Neural cell (in vitro differentiated cells): ENCODE data around the gene PRKAR1B. TPM values are rescaled to one million over a fixed set of nuclear protein-coding genes. Genes with fewer than 3 reads are reported as not detected.

Source experiments
- H2AFZ ChIP-seq: fragments of 200-600, 300-800 bp; sonication (generic), shearing (Covaris generic); 2 replicates; pipeline ENCODE4 v1.6.0; 2014; ENCODE audit warnings: low read depth, mild to moderate bottlenecking, antibody characterized with exemption, low read length, moderate library complexity
- H3F3A ChIP-seq: fragments of 200-600 bp; shearing (Covaris generic); 2 replicates; pipeline ENCODE4 v1.6.1; 2016; ENCODE audit warnings: mild to moderate bottlenecking, moderate library complexity, mixed read lengths, antibody characterized with exemption, low read length; ENCODE audit not compliant: insufficient read depth, poor library complexity, severe bottlenecking
- H3K27ac ChIP-seq: fragments of 200-600, 300-800 bp; sonication (generic), shearing (Covaris generic); 2 replicates; pipeline ENCODE4 v1.5.1; 2014; ENCODE audit warnings: mild to moderate bottlenecking, low read length, moderate library complexity
- H3K27me3 ChIP-seq: fragments of 300-800, 200-600 bp; sonication (generic), shearing (Covaris generic); 2 replicates; pipeline ENCODE4 v1.6.0; 2014; ENCODE audit warnings: mild to moderate bottlenecking, low read depth, low read length, moderate library complexity; ENCODE audit not compliant: insufficient read depth
- H3K36me3 ChIP-seq: fragments of 300-800, 200-600 bp; sonication (generic), shearing (Covaris generic); 2 replicates; pipeline ENCODE4 v1.5.1; 2014; ENCODE audit warnings: mild to moderate bottlenecking, antibody characterized with exemption, low read length, moderate library complexity; ENCODE audit not compliant: insufficient read depth
- H3K4me2 ChIP-seq: fragments of 300-800, 200-600 bp; sonication (generic), shearing (Covaris generic); 2 replicates; pipeline ENCODE4 v1.6.0; 2014; ENCODE audit warnings: mild to moderate bottlenecking, low read length
- H3K4me3 ChIP-seq: fragments of 300-800, 200-600 bp; sonication (generic), shearing (Covaris generic); 2 replicates; pipeline ENCODE4 v1.5.1; 2014; ENCODE audit warnings: mild to moderate bottlenecking, low read length, moderate library complexity
- H3K79me2 ChIP-seq: fragments of 200-600 bp; shearing (Covaris generic); replicated peaks from 2 replicates; pipeline ENCODE4 v1.6.0; 2014; ENCODE audit warnings: mild to moderate bottlenecking, low read length, moderate library complexity; ENCODE audit not compliant: insufficient read depth
- H3K9ac ChIP-seq: fragments of 300-800, 200-600 bp; sonication (generic), shearing (Covaris generic); 2 replicates; pipeline ENCODE4 v1.6.1; 2016; ENCODE audit warnings: mild to moderate bottlenecking, low read length, mixed read lengths
- H3K9me2 ChIP-seq: fragments of 200-600 bp; shearing (Covaris generic); 2 replicates; pipeline ENCODE4 v1.6.1; 2016; ENCODE audit warnings: mild to moderate bottlenecking, low read length, mixed read lengths; ENCODE audit not compliant: insufficient read depth
- H3K9me3 ChIP-seq: fragments of 200-600, 300-800 bp; sonication (generic), shearing (Covaris generic); 2 replicates; pipeline ENCODE4 v1.6.1; 2016; ENCODE audit warnings: mild to moderate bottlenecking, mixed run types, low read length, moderate library complexity, mixed read lengths
- H4K20me1 ChIP-seq: fragments of 200-600 bp; shearing (Covaris generic); 2 replicates; pipeline ENCODE4 v1.6.1; 2016; ENCODE audit warnings: mild to moderate bottlenecking, mixed run types; ENCODE audit not compliant: insufficient read depth
- CTCF ChIP-seq: fragments of 450-650 bp; IDR thresholded peaks from 2 replicates; pipeline ENCODE4 v1.5.1; 2014; ENCODE audit warnings: antibody characterized with exemption, mild to moderate bottlenecking, moderate library complexity; ENCODE audit not compliant: poor library complexity, severe bottlenecking
- EP300 ChIP-seq: fragments of 450-650 bp; conservative IDR thresholded peaks from 2 replicates; pipeline ENCODE4 v1.6.1; 2014; ENCODE audit warnings: antibody characterized with exemption, mild to moderate bottlenecking, moderate library complexity; ENCODE audit not compliant: poor library complexity, severe bottlenecking
- EZH2 ChIP-seq: fragments of 200-600, 300-800 bp; shearing (Covaris generic), sonication (generic); IDR thresholded peaks from 2 replicates; pipeline ENCODE4 v1.6.1; 2014; ENCODE audit warnings: antibody characterized with exemption, low read length, borderline replicate concordance, mild to moderate bottlenecking; ENCODE audit not compliant: insufficient read depth, poor library complexity, severe bottlenecking
- MXI1 ChIP-seq: fragments of 450-650 bp; conservative IDR thresholded peaks from 2 replicates; pipeline ENCODE4 v1.6.1; 2014; ENCODE audit warnings: antibody characterized with exemption, mild to moderate bottlenecking; ENCODE audit not compliant: poor library complexity, severe bottlenecking
- POLR2AphosphoS5 ChIP-seq: IDR thresholded peaks from 2 replicates; pipeline ENCODE4 v1.6.1; 2012
- RAD21 ChIP-seq: fragments of 450-650 bp; conservative IDR thresholded peaks from 2 replicates; pipeline ENCODE4 v1.6.1; 2014; ENCODE audit warnings: antibody characterized with exemption, mild to moderate bottlenecking, moderate library complexity
- REST ChIP-seq: IDR thresholded peaks from 2 replicates; pipeline ENCODE4 v1.6.1; 2012; ENCODE audit warnings: borderline replicate concordance
- SMC3 ChIP-seq: fragments of 450-650 bp; conservative IDR thresholded peaks from 2 replicates; pipeline ENCODE4 v1.6.1; 2014; ENCODE audit warnings: antibody characterized with exemption, mild to moderate bottlenecking, moderate library complexity; ENCODE audit not compliant: poor library complexity
- TAF1 ChIP-seq: IDR thresholded peaks from 2 replicates; pipeline ENCODE4 v1.6.1; 2012; ENCODE audit warnings: low read depth
- polyA plus RNA-seq: library from polyadenylated mRNA; depleted of rRNA; stranded (reverse); fragments of >200 nt; gene quantifications from 2 replicates; pipeline ENCODE4 v1.2.3, GENCODE V29; 2014

PRKAR1B gene
- polyA plus RNA-seq, 1 donor from 2014 or later: 38.6 TPM

GRCh38 chr7:729140-730000 lies 2.3 kb upstream of the PRKAR1B start:
- no peaks in the 10 kb centered on the region for H3K27me3 ChIP-seq
- H3K4me3 ChIP-seq: no peak overlapping the region
- H4K20me1 ChIP-seq: no peaks in the 10 kb centered on the region
- no peak overlapping the region for H3K9ac ChIP-seq
- H3K27ac ChIP-seq: no peak overlapping the region
- peaks cover 27% of the 10 kb centered on the region for H3K79me2 ChIP-seq
- H3K9me3 ChIP-seq: peaks cover 5% of the 10 kb centered on the region
- H3K36me3 ChIP-seq: peaks cover 9% of the 10 kb centered on the region
- TF ChIP-seq SMC3: no peak
- no peak for TF ChIP-seq CTCF
- no peak for TF ChIP-seq TAF1
- no peak for TF ChIP-seq RAD21
- no peak for TF ChIP-seq EP300
- TF ChIP-seq MXI1: no peak
- TF ChIP-seq EZH2: no peak
- TF ChIP-seq POLR2AphosphoS5: no peak
- no peak for TF ChIP-seq REST
- no peak overlapping the region for H2AFZ ChIP-seq
- no peaks in the 10 kb centered on the region for H3F3A ChIP-seq
- no peaks in the 10 kb centered on the region for H3K9me2 ChIP-seq
- no peak overlapping the region for H3K4me2 ChIP-seq

GRCh38 chr7:728602-729001 lies 1.5 kb upstream of the PRKAR1B start:
- H3K27ac ChIP-seq: no peak overlapping the region
- H3F3A ChIP-seq: no peaks in the 10 kb centered on the region
- no peak overlapping the region for H3K9ac ChIP-seq
- no peak overlapping the region for H3K4me2 ChIP-seq
- no peak for TF ChIP-seq RAD21
- no peak for TF ChIP-seq EZH2
- no peak for TF ChIP-seq MXI1
- TF ChIP-seq CTCF: no peak
- no peak for TF ChIP-seq REST
- no peak for TF ChIP-seq EP300
- no peak for TF ChIP-seq TAF1
- no peak for TF ChIP-seq SMC3
- TF ChIP-seq POLR2AphosphoS5: no peak
- peaks cover 9% of the 10 kb centered on the region for H3K36me3 ChIP-seq
- no peaks in the 10 kb centered on the region for H3K27me3 ChIP-seq
- H2AFZ ChIP-seq: no peak overlapping the region
- no peaks in the 10 kb centered on the region for H4K20me1 ChIP-seq
- H3K9me2 ChIP-seq: no peaks in the 10 kb centered on the region
- peak overlapping the region; percentile 76 for H3K4me3 ChIP-seq
- peaks cover 20% of the 10 kb centered on the region for H3K79me2 ChIP-seq
- H3K9me3 ChIP-seq: no peaks in the 10 kb centered on the region
